ENCODE measurements around the gene PTPN1. TPM values are rescaled to one million over a fixed set of nuclear protein-coding genes. Genes with fewer than 3 reads are reported as not detected.

PTPN1 gene
- total RNA-seq, 1 donor from 2014 or later: 43.8 TPM

DNA sequence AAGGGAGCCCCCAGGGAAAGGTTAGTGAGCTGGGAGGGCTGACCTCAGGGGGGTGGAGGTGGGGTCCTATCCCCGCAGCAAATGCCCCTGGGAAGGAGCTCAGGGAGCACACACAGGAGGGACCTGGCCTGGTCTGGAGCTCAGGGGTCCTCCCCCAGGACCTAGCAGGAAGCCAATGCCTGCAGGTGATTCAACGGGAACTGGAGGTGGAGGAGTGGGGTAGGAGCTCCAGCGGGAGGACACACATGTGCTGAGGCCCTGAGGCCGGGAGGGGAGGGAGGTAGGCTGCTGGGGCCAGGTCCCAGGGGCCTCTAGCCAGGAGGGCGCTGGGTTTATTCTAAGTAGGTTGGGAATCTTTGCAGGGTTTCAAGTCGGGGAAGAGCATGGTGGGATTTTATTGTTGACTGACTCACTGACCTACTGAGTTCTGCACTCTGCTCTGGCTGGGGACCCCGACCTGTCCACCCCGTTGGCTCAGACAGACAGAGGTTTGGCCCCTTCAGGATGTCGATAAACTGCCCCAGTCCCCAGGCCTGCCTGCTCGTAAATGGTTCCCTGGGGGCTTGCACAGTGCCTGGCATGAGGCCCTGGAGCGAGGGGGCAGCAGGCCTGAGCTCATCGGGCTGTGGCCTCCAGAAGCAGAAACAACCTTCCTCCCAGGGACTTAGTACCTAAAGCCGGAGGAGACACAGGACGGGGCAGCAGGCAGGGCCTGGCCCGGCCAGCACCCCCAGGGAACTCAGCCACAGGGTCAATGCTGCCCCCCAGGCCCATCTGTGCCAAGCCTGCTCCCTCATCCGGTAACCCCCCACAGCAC lies 118.9 kb downstream of the PTPN1 start:
- Mint-ChIP-seq H3K4me3 (no peak overlapping the region), H3K4me1 (peaks cover 7% of the 10 kb centered on the region), H3K9me3 (no peaks in the 10 kb centered on the region), H3K27me3 (ENCODE audit: low read depth) (no peaks in the 10 kb centered on the region), H3K27ac (ENCODE audit: unreplicated experiment) (no peak overlapping the region), H3K36me3 (ENCODE audit: low read depth) (no peaks in the 10 kb centered on the region)
- TF ChIP-seq, protein P1, sequence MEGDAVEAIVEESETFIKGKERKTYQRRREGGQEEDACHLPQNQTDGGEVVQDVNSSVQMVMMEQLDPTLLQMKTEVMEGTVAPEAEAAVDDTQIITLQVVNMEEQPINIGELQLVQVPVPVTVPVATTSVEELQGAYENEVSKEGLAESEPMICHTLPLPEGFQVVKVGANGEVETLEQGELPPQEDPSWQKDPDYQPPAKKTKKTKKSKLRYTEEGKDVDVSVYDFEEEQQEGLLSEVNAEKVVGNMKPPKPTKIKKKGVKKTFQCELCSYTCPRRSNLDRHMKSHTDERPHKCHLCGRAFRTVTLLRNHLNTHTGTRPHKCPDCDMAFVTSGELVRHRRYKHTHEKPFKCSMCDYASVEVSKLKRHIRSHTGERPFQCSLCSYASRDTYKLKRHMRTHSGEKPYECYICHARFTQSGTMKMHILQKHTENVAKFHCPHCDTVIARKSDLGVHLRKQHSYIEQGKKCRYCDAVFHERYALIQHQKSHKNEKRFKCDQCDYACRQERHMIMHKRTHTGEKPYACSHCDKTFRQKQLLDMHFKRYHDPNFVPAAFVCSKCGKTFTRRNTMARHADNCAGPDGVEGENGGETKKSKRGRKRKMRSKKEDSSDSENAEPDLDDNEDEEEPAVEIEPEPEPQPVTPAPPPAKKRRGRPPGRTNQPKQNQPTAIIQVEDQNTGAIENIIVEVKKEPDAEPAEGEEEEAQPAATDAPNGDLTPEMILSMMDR (conservative IDR thresholded peaks at IDR 0.05): no peak
- DNase-seq (ENCODE audit: low read depth, low spot score): no peak

DNA sequence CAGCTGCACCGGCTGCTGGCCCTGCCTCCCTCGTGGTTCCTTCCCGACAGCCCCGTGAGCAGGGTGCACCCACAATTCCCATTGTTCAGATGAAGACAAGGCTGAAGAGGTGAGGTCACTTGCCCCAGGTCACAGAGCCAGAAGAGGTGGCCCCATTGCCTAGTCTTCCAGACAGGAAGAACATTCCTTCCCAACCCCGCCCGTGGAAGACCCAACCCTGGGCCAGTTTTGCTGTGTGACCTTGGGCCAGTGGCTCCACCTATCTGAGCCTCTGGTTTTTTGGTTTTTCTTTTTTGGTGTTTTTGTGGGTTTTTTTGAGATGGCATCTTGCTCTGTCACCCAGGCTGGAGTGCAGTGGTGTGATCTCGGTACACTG lies 119.5 kb downstream of the PTPN1 start:
- no peak for DNase-seq (ENCODE audit: low read depth, low spot score)
- H3K4me3 Mint-ChIP-seq: no peak overlapping the region
- H3K27me3 Mint-ChIP-seq (ENCODE audit: low read depth): peaks cover 3% of the 10 kb centered on the region
- H3K36me3 Mint-ChIP-seq (ENCODE audit: low read depth): no peaks in the 10 kb centered on the region
- no peaks in the 10 kb centered on the region for H3K9me3 Mint-ChIP-seq
- H3K27ac Mint-ChIP-seq (ENCODE audit: unreplicated experiment): no peak overlapping the region
- H3K4me1 Mint-ChIP-seq: peaks cover 7% of the 10 kb centered on the region
- TF ChIP-seq, protein P1 (conservative IDR thresholded peaks at IDR 0.05): no peak

GRCh38 chr20:50630578-50631263 lies 120.5 kb downstream of the PTPN1 start:
- TF ChIP-seq, protein P1 (conservative IDR thresholded peaks at IDR 0.05): no peak
- H3K36me3 Mint-ChIP-seq (ENCODE audit: low read depth): no peaks in the 10 kb centered on the region
- peaks cover 12% of the 10 kb centered on the region for H3K4me1 Mint-ChIP-seq
- H3K27me3 Mint-ChIP-seq (ENCODE audit: low read depth): peaks cover 3% of the 10 kb centered on the region
- H3K27ac Mint-ChIP-seq (ENCODE audit: unreplicated experiment): peak overlapping the region; percentile 50
- H3K9me3 Mint-ChIP-seq: no peaks in the 10 kb centered on the region
- DNase-seq (ENCODE audit: low read depth, low spot score): no peak
- no peak overlapping the region for H3K4me3 Mint-ChIP-seq

GRCh38 chr20:50632236-50632635 lies 122.1 kb downstream of the PTPN1 start:
- DNase-seq (ENCODE audit: low read depth, low spot score): no peak
- Mint-ChIP-seq H3K9me3 (no peaks in the 10 kb centered on the region), H3K4me3 (no peak overlapping the region), H3K36me3 (ENCODE audit: low read depth) (no peaks in the 10 kb centered on the region), H3K27ac (ENCODE audit: unreplicated experiment) (no peak overlapping the region), H3K4me1 (peaks cover 25% of the 10 kb centered on the region), H3K27me3 (ENCODE audit: low read depth) (peaks cover 3% of the 10 kb centered on the region)
- TF ChIP-seq, protein P1 (conservative IDR thresholded peaks at IDR 0.05): no peak

GRCh38 chr20:50632701-50633100 lies 122.5 kb downstream of the PTPN1 start:
- no peak overlapping the region for H3K4me3 Mint-ChIP-seq
- H3K27ac Mint-ChIP-seq (ENCODE audit: unreplicated experiment): no peak overlapping the region
- H3K36me3 Mint-ChIP-seq (ENCODE audit: low read depth): no peaks in the 10 kb centered on the region
- H3K4me1 Mint-ChIP-seq: peaks cover 28% of the 10 kb centered on the region
- H3K9me3 Mint-ChIP-seq: no peaks in the 10 kb centered on the region
- TF ChIP-seq, protein P1 (conservative IDR thresholded peaks at IDR 0.05): no peak
- peaks cover 3% of the 10 kb centered on the region for H3K27me3 Mint-ChIP-seq (ENCODE audit: low read depth)
- no peak for DNase-seq (ENCODE audit: low read depth, low spot score)

Data from neural crest cell (in vitro differentiated cells).